ENCODE results near the gene FMOD.

The FMOD gene

GRCh38 chr1:203346769-203347102, 4.2 kb downstream of the FMOD start:
- Mint-ChIP-seq H3K27me3 (peaks cover 16% of the 10 kb centered on the region), H3K9me3 (no peaks in the 10 kb centered on the region), H3K36me3 (no peaks in the 10 kb centered on the region), H3K27ac (no peak overlapping the region), H3K4me1 (peaks cover 7% of the 10 kb centered on the region), H3K4me3 (no peak overlapping the region)
- DNase-seq (ENCODE audit: low spot score in 2 of 2) (no peak), ATAC-seq (ENCODE audit: low read depth) (no peak)

GRCh38 chr1:203346060-203346768, 4.7 kb downstream of the FMOD start:
- ATAC-seq (ENCODE audit: low read depth): no peak
- no peaks in the 10 kb centered on the region for H3K36me3 Mint-ChIP-seq
- no peaks in the 10 kb centered on the region for H3K9me3 Mint-ChIP-seq
- no peak for DNase-seq (ENCODE audit: low spot score in 2 of 2)
- no peak overlapping the region for H3K4me3 Mint-ChIP-seq
- H3K27ac Mint-ChIP-seq: no peak overlapping the region
- peaks cover 6% of the 10 kb centered on the region for H3K4me1 Mint-ChIP-seq
- H3K27me3 Mint-ChIP-seq: peaks cover 14% of the 10 kb centered on the region

GRCh38 chr1:203343956-203344754, 6.8 kb downstream of the FMOD start:
- DNase-seq (ENCODE audit: low spot score in 2 of 2): no peak
- no peak for ATAC-seq (ENCODE audit: low read depth)
- peaks cover 9% of the 10 kb centered on the region for H3K27me3 Mint-ChIP-seq
- H3K4me1 Mint-ChIP-seq: peaks cover 8% of the 10 kb centered on the region
- H3K4me3 Mint-ChIP-seq: no peak overlapping the region
- no peaks in the 10 kb centered on the region for H3K36me3 Mint-ChIP-seq
- no peak overlapping the region for H3K27ac Mint-ChIP-seq
- no peaks in the 10 kb centered on the region for H3K9me3 Mint-ChIP-seq

GRCh38 chr1:203342192-203342940, 8.6 kb downstream of the FMOD start:
- DNase-seq (ENCODE audit: low spot score in 2 of 2): peak; percentile 31 to 37
- H3K27me3 Mint-ChIP-seq: peaks cover 5% of the 10 kb centered on the region
- no peaks in the 10 kb centered on the region for H3K36me3 Mint-ChIP-seq
- H3K4me1 Mint-ChIP-seq: peaks cover 13% of the 10 kb centered on the region
- ATAC-seq (ENCODE audit: low read depth): peak; percentile 60
- H3K4me3 Mint-ChIP-seq: no peak overlapping the region
- H3K27ac Mint-ChIP-seq: no peak overlapping the region
- no peaks in the 10 kb centered on the region for H3K9me3 Mint-ChIP-seq

GRCh38 chr1:203340112-203340790, 10.7 kb downstream of the FMOD start:
- H3K36me3 Mint-ChIP-seq: no peaks in the 10 kb centered on the region
- H3K4me1 Mint-ChIP-seq: peaks cover 21% of the 10 kb centered on the region
- ATAC-seq (ENCODE audit: low read depth) (peak; percentile 79), DNase-seq (ENCODE audit: low spot score in 2 of 2) (peak; percentile 42 to 62)
- H3K27me3 Mint-ChIP-seq: peaks cover 2% of the 10 kb centered on the region
- H3K4me3 Mint-ChIP-seq: no peak overlapping the region
- H3K9me3 Mint-ChIP-seq: no peaks in the 10 kb centered on the region
- no peak overlapping the region for H3K27ac Mint-ChIP-seq

GRCh38 chr1:203338335-203339036, 12.4 kb downstream of the FMOD start:
- H3K9me3 Mint-ChIP-seq: no peaks in the 10 kb centered on the region
- DNase-seq (ENCODE audit: low spot score in 2 of 2) (peak; percentile 57 to 61), ATAC-seq (ENCODE audit: low read depth) (peak; percentile 73)
- H3K36me3 Mint-ChIP-seq: no peaks in the 10 kb centered on the region
- H3K4me1 Mint-ChIP-seq: peaks cover 21% of the 10 kb centered on the region
- H3K4me3 Mint-ChIP-seq: peak overlapping the region; percentile 45
- peaks cover 2% of the 10 kb centered on the region for H3K27me3 Mint-ChIP-seq
- no peak overlapping the region for H3K27ac Mint-ChIP-seq

GRCh38 chr1:203336097-203336496, 14.8 kb downstream of the FMOD start:
- no peaks in the 10 kb centered on the region for H3K36me3 Mint-ChIP-seq
- H3K4me1 Mint-ChIP-seq: peaks cover 20% of the 10 kb centered on the region
- no peaks in the 10 kb centered on the region for H3K9me3 Mint-ChIP-seq
- no peak for DNase-seq (ENCODE audit: low spot score in 2 of 2)
- H3K4me3 Mint-ChIP-seq: no peak overlapping the region
- peak overlapping the region; percentile 19 for H3K27ac Mint-ChIP-seq
- no peaks in the 10 kb centered on the region for H3K27me3 Mint-ChIP-seq
- ATAC-seq (ENCODE audit: low read depth): no peak

- Mint-ChIP-seq H3K4me3 (no peak overlapping the region), H3K27ac (no peak overlapping the region), H3K9me3 (no peaks in the 10 kb centered on the region), H3K36me3 (no peaks in the 10 kb centered on the region), H3K4me1 (peaks cover 20% of the 10 kb centered on the region), H3K27me3 (no peaks in the 10 kb centered on the region)
- ATAC-seq (ENCODE audit: low read depth) (no peak), DNase-seq (ENCODE audit: low spot score in 2 of 2) (no peak)
Measured at GRCh38 chr1:203335503-203335902, 15.4 kb downstream of the FMOD start.

- no peak overlapping the region for H3K4me3 Mint-ChIP-seq
- no peak overlapping the region for H3K27ac Mint-ChIP-seq
- no peak for ATAC-seq (ENCODE audit: low read depth)
- H3K27me3 Mint-ChIP-seq: no peaks in the 10 kb centered on the region
- no peaks in the 10 kb centered on the region for H3K36me3 Mint-ChIP-seq
- H3K9me3 Mint-ChIP-seq: no peaks in the 10 kb centered on the region
- no peak for DNase-seq (ENCODE audit: low spot score in 2 of 2)
- peaks cover 30% of the 10 kb centered on the region for H3K4me1 Mint-ChIP-seq
Measured at GRCh38 chr1:203331224-203331623, 19.7 kb downstream of the FMOD start.

GRCh38 chr1:203328714-203329122, 22.2 kb downstream of the FMOD start:
- ATAC-seq (ENCODE audit: low read depth): no peak
- peaks cover 43% of the 10 kb centered on the region for H3K4me1 Mint-ChIP-seq
- DNase-seq (ENCODE audit: low spot score in 2 of 2): no peak
- H3K36me3 Mint-ChIP-seq: no peaks in the 10 kb centered on the region
- peak overlapping the region; percentile 98 for H3K27ac Mint-ChIP-seq
- H3K27me3 Mint-ChIP-seq: no peaks in the 10 kb centered on the region
- no peaks in the 10 kb centered on the region for H3K9me3 Mint-ChIP-seq
- no peak overlapping the region for H3K4me3 Mint-ChIP-seq

GRCh38 chr1:203327684-203328457, 23.1 kb downstream of the FMOD start:
- Mint-ChIP-seq H3K36me3 (no peaks in the 10 kb centered on the region), H3K9me3 (no peaks in the 10 kb centered on the region), H3K27me3 (no peaks in the 10 kb centered on the region), H3K4me3 (peak overlapping the region; percentile 87), H3K27ac (peak overlapping the region; percentile 98), H3K4me1 (peaks cover 51% of the 10 kb centered on the region)
- DNase-seq (ENCODE audit: low spot score in 2 of 2): peak in 1 of 2 donors; percentile 78
- ATAC-seq (ENCODE audit: low read depth): peak; percentile 51

GRCh38 chr1:203326830-203327683, 23.9 kb downstream of the FMOD start:
- Mint-ChIP-seq H3K36me3 (no peaks in the 10 kb centered on the region), H3K4me3 (peak overlapping the region; percentile 87), H3K27ac (peak overlapping the region; percentile 98), H3K9me3 (no peaks in the 10 kb centered on the region), H3K4me1 (peaks cover 59% of the 10 kb centered on the region), H3K27me3 (no peaks in the 10 kb centered on the region)
- DNase-seq (ENCODE audit: low spot score in 2 of 2) (peak; percentile 83 to 92), ATAC-seq (ENCODE audit: low read depth) (peak; percentile 78)
